Brain microvascular endothelial cell (primary cell): Measurements from ENCODE around the gene APP.

ENCODE experiments used
- DNase-seq: peaks from one replicate; pipeline ENCODE4 v3.0.0-alpha.2; 2020
- H3K27ac ChIP-seq: fragments of 250-450 bp; sonication (Bioruptor Pico); 2 replicates; pipeline ENCODE4 v1.5.1; 2020; ENCODE audit warnings: mild to moderate bottlenecking, moderate library complexity
- H3K27me3 ChIP-seq: fragments of 250-450 bp; sonication (Bioruptor Pico); replicated peaks from 2 replicates; pipeline ENCODE4 v1.5.1; 2020; ENCODE audit warnings: mild to moderate bottlenecking
- H3K36me3 ChIP-seq: fragments of 250-450 bp; sonication (Bioruptor Pico); replicated peaks from 2 replicates; pipeline ENCODE4 v1.5.1; 2020; ENCODE audit warnings: mild to moderate bottlenecking
- H3K4me3 ChIP-seq: 2 replicates; pipeline ENCODE4 v1.5.1; 2011; ENCODE audit warnings: low read depth, mild to moderate bottlenecking, control low read depth, low read length, moderate library complexity
- CTCF ChIP-seq: IDR thresholded peaks from 2 replicates; pipeline ENCODE4 v1.5.1; 2011; ENCODE audit warnings: low read depth, mild to moderate bottlenecking, moderate library complexity, low read length, control low read depth, inconsistent platforms; ENCODE audit errors: missing control alignments
- in situ Hi-C: cut with HindIII; loops from 2 replicates; pipeline ENCODE4 v1.10.0; 2017; ENCODE audit warnings: low sequenced_read_pairs, low pct_ligation_motif_present

The APP gene

GRCh38 chr21:26169061-26169610, 1.4 kb downstream of the APP start:
- in situ Hi-C loops = loop anchor here (25.0 kb wide), 1 partner anchor 282 kb away; no protein-coding TSS in a partner anchor
- H3K36me3 ChIP-seq = no peaks in the 10 kb centered on the region
- peak; percentile 71 for TF ChIP-seq CTCF
- peak overlapping the region; percentile 89 for H3K4me3 ChIP-seq
- DNase-seq = peak; percentile 67
- no peaks in the 10 kb centered on the region for H3K27me3 ChIP-seq
- peak overlapping the region; percentile 74 for H3K27ac ChIP-seq

GRCh38 chr21:26168371-26168770, 2.2 kb downstream of the APP start:
- Histone ChIP-seq H3K27ac (no peak overlapping the region), H3K4me3 (no peak overlapping the region), H3K36me3 (no peaks in the 10 kb centered on the region), H3K27me3 (no peaks in the 10 kb centered on the region)
- DNase-seq = no peak
- TF ChIP-seq CTCF = no peak
- in situ Hi-C loops = loop anchor here (25.0 kb wide), 1 partner anchor 281 kb away; no protein-coding TSS in a partner anchor

GRCh38 chr21:26167593-26167992, 3.0 kb downstream of the APP start:
- Histone ChIP-seq H3K27me3 (no peaks in the 10 kb centered on the region), H3K4me3 (no peak overlapping the region), H3K27ac (no peak overlapping the region), H3K36me3 (no peaks in the 10 kb centered on the region)
- in situ Hi-C loops = loop anchor here (25.0 kb wide), 1 partner anchor 280 kb away; no protein-coding TSS in a partner anchor
- no peak for DNase-seq
- no peak for TF ChIP-seq CTCF

GRCh38 chr21:26165331-26165730, 5.2 kb downstream of the APP start:
- in situ Hi-C loops = loop anchor here (25.0 kb wide), 1 partner anchor 278 kb away; no protein-coding TSS in a partner anchor
- TF ChIP-seq CTCF = no peak
- Histone ChIP-seq H3K36me3 (no peaks in the 10 kb centered on the region), H3K4me3 (no peak overlapping the region), H3K27me3 (no peaks in the 10 kb centered on the region), H3K27ac (no peak overlapping the region)
- DNase-seq = no peak

GRCh38 chr21:26164311-26164710, 6.3 kb downstream of the APP start:
- Histone ChIP-seq H3K27ac (no peak overlapping the region), H3K27me3 (no peaks in the 10 kb centered on the region), H3K36me3 (no peaks in the 10 kb centered on the region), H3K4me3 (no peak overlapping the region)
- in situ Hi-C loops = loop anchor here (25.0 kb wide), 1 partner anchor 277 kb away; no protein-coding TSS in a partner anchor
- DNase-seq = no peak
- no peak for TF ChIP-seq CTCF

- no peaks in the 10 kb centered on the region for H3K36me3 ChIP-seq
- TF ChIP-seq CTCF = no peak
- no peak for DNase-seq
- H3K27me3 ChIP-seq = no peaks in the 10 kb centered on the region
- H3K27ac ChIP-seq = no peak overlapping the region
- no peak overlapping the region for H3K4me3 ChIP-seq
- in situ Hi-C loops = loop anchor here (25.0 kb wide), 1 partner anchor 275 kb away; no protein-coding TSS in a partner anchor
These were observed 8.5 kb downstream of the APP start for GRCh38 chr21:26162081-26162480.
